ENCODE results near the gene C18orf63. TPM values are rescaled to one million over a fixed set of nuclear protein-coding genes. Genes with fewer than 3 reads are reported as not detected.

The C18orf63 gene
- polyA plus RNA-seq, 1 donor (not counting 4 experiments of a cell fraction or from before 2014, with no cell fraction given): not detected

DNA sequence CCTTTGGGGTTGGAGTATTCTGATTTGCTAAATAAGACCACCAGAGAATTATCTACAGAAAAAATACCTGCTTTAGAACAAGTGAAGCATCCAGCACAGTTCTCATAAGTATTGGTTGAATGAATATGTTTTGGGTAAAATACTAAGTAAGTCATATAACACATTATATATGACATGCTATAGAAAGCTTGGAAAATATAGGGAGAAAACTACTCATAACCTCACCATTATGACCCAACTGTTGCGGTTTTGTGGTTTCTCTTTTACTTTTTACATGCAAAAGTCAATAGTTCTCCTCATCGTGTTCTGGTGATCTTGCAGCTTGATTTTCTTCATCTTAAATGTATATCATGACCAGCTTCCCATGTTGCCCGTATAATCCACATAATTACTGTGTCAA, 75.3 kb downstream of the C18orf63 start:
- dilution Hi-C loops (cut with MboI; ENCODE audit: extremely low pct_ligation_motif_present, low sequenced_read_pairs): no loop called here

DNA sequence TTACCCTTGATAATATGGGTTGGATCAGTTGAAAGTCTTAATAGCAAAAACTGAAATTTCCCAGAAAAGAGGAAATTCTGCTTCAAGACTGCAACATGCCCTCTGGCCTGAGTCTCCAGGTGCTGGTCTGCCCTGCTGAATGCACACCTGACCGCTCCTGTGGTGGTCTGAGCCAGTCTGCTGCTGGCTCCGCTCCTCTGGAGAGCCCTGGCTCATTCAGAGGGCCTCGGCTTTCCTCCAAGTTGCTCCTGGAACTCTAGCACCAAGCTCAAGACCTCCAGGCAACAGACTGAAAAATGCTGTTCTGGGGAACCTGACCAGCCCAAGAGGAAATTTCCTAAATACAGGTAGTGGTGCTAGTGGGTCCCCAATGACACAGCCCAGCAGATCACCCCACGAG, 76.7 kb downstream of the C18orf63 start:
- TF ChIP-seq, protein P1, sequence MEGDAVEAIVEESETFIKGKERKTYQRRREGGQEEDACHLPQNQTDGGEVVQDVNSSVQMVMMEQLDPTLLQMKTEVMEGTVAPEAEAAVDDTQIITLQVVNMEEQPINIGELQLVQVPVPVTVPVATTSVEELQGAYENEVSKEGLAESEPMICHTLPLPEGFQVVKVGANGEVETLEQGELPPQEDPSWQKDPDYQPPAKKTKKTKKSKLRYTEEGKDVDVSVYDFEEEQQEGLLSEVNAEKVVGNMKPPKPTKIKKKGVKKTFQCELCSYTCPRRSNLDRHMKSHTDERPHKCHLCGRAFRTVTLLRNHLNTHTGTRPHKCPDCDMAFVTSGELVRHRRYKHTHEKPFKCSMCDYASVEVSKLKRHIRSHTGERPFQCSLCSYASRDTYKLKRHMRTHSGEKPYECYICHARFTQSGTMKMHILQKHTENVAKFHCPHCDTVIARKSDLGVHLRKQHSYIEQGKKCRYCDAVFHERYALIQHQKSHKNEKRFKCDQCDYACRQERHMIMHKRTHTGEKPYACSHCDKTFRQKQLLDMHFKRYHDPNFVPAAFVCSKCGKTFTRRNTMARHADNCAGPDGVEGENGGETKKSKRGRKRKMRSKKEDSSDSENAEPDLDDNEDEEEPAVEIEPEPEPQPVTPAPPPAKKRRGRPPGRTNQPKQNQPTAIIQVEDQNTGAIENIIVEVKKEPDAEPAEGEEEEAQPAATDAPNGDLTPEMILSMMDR (optimal IDR thresholded peaks at IDR 0.05 in 1 of 3, IDR thresholded peaks at IDR 0.05 in 1 of 3, conservative IDR thresholded peaks at IDR 0.05 in 1 of 3; ENCODE audit: extremely low read depth in 1 of 3, insufficient read depth in 2 of 3, low read length in 3 of 3): no peak
- TF ChIP-seq EZH2 (IDR thresholded peaks at IDR 0.05; ENCODE audit: low read length): no peak
- H3K36me3 ChIP-seq (ENCODE audit: control insufficient read depth in 2 of 2, extremely low read depth in 1 of 2, insufficient read depth in 2 of 2, low read length in 2 of 2): no peaks in the 10 kb centered on the region
- DNase-seq (ENCODE audit: low read depth, low spot score) (no peak), FAIRE-seq (no peak)
- H3K4me2 ChIP-seq (ENCODE audit: control insufficient read depth, extremely low read depth, insufficient read depth, low read depth, low read length): no peak overlapping the region
- no peaks in the 10 kb centered on the region for H3K79me2 ChIP-seq (ENCODE audit: control insufficient read depth, insufficient read depth, low read length)
- no peaks in the 10 kb centered on the region for H3K27me3 ChIP-seq (ENCODE audit: control insufficient read depth, extremely low read depth, insufficient read depth, low read length)
- dilution Hi-C loops (cut with MboI; ENCODE audit: extremely low pct_ligation_motif_present, low sequenced_read_pairs): no loop called here
- no peaks in the 10 kb centered on the region for H3K9me1 ChIP-seq (ENCODE audit: control insufficient read depth, extremely low read depth, insufficient read depth, low read length)
- no peaks in the 10 kb centered on the region for H4K20me1 ChIP-seq (ENCODE audit: control insufficient read depth, extremely low read depth, insufficient read depth, low read length)
- no peak overlapping the region for H3K9ac ChIP-seq (ENCODE audit: control insufficient read depth, extremely low read depth, insufficient read depth, low read length)
- H3K9me3 ChIP-seq (ENCODE audit: control insufficient read depth, low read depth, low read length): no peaks in the 10 kb centered on the region
- no peak overlapping the region for H2AFZ ChIP-seq (ENCODE audit: control insufficient read depth, low read length)
- no peak overlapping the region for H3K4me3 ChIP-seq (ENCODE audit: control insufficient read depth in 2 of 3, extremely low read depth in 1 of 3, insufficient read depth in 2 of 3, low read depth in 1 of 3, low read length in 3 of 3)
- H3K4me1 ChIP-seq (ENCODE audit: control insufficient read depth, extremely low read depth, insufficient read depth, low read length): no peaks in the 10 kb centered on the region
- H3K27ac ChIP-seq (ENCODE audit: control insufficient read depth, insufficient read depth, low read length): no peak overlapping the region

More for the DNA sequence above, 75.3 kb downstream of the C18orf63 start:
- Histone ChIP-seq H4K20me1 (ENCODE audit: control insufficient read depth, extremely low read depth, insufficient read depth, low read length) (no peaks in the 10 kb centered on the region), H3K9me3 (ENCODE audit: control insufficient read depth, low read depth, low read length) (no peaks in the 10 kb centered on the region), H3K9ac (ENCODE audit: control insufficient read depth, extremely low read depth, insufficient read depth, low read length) (no peak overlapping the region), H3K36me3 (ENCODE audit: control insufficient read depth in 2 of 2, extremely low read depth in 1 of 2, insufficient read depth in 2 of 2, low read length in 2 of 2) (no peaks in the 10 kb centered on the region), H3K4me2 (ENCODE audit: control insufficient read depth, extremely low read depth, insufficient read depth, low read depth, low read length) (no peak overlapping the region), H3K79me2 (ENCODE audit: control insufficient read depth, insufficient read depth, low read length) (no peaks in the 10 kb centered on the region), H3K4me3 (ENCODE audit: control insufficient read depth in 2 of 3, extremely low read depth in 1 of 3, insufficient read depth in 2 of 3, low read depth in 1 of 3, low read length in 3 of 3) (no peak overlapping the region), H3K27me3 (ENCODE audit: control insufficient read depth, extremely low read depth, insufficient read depth, low read length) (no peaks in the 10 kb centered on the region), H2AFZ (ENCODE audit: control insufficient read depth, low read length) (no peak overlapping the region), H3K27ac (ENCODE audit: control insufficient read depth, insufficient read depth, low read length) (no peak overlapping the region), H3K9me1 (ENCODE audit: control insufficient read depth, extremely low read depth, insufficient read depth, low read length) (no peaks in the 10 kb centered on the region), H3K4me1 (ENCODE audit: control insufficient read depth, extremely low read depth, insufficient read depth, low read length) (no peaks in the 10 kb centered on the region)
- TF ChIP-seq, protein P1 (optimal IDR thresholded peaks at IDR 0.05 in 1 of 3, IDR thresholded peaks at IDR 0.05 in 1 of 3, conservative IDR thresholded peaks at IDR 0.05 in 1 of 3; ENCODE audit: extremely low read depth in 1 of 3, insufficient read depth in 2 of 3, low read length in 3 of 3): no peak
- no peak for TF ChIP-seq EZH2 (IDR thresholded peaks at IDR 0.05; ENCODE audit: low read length)
- no peak for DNase-seq (ENCODE audit: low read depth, low spot score)
- no peak for FAIRE-seq

All from keratinocyte (primary cell).